GM18499 (cell line): ENCODE measurements around the gene SULT6B1.
"Not testable (repeated sequence)": the region's sequence is repeated elsewhere in the genome, so short reads cannot be mapped to it uniquely, and the experiment has no call there.

Source experiments
- ATAC-seq: cut with Tn5 transposase; IDR thresholded peaks from one replicate; pipeline ENCODE4 v1.9.1; 2021; ENCODE audit warnings: moderate number of reproducible peaks; ENCODE audit not compliant: insufficient read depth, unreplicated experiment

SULT6B1 gene

GRCh38 chr2:37188570-37188969 lies at the start of gene SULT6B1:
SULT6B1 (minus strand) TSS chr2:37188670; CDS start chr2:37188640, 30 bp downstream.
- ATAC-seq = no peak

DNA sequence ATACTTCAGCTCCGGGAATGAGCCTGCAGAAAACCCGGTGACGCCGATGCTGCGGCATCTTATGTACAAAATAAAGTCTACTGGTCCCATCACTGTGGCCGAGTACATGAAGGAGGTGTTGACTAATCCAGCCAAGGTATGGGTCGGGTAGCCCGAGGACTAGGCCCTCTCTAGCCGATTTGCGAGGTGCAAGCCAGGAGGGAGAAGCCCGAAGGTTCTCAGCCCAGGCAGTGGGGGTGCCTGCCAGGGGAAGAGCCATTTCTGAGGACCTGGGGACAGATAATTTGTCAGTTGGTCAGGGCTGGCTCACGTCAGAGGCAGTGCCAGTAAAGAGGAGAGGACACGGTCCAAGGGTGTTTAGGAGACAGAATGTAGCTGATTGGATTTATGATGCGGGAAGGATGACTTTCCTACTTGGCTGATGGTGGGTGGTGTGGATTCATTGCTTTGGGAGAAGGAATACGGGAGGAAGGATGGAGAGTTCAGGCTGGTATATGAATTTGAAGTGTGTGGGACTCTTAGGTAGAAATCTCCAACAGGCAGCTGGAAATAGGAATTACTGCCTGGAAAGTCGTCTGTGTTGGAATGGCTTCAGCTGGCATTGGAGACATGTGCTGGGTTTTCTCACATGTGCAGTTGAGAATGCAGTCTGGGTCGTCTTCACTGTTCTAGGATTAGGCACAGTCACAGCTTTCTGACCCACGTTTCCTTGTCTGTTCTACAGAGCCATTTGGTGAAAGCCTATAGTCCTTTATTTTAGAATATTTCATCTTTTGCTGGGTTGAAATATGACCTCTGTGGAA lies 43.9 kb upstream of the SULT6B1 start:
- ATAC-seq = no peak

DNA sequence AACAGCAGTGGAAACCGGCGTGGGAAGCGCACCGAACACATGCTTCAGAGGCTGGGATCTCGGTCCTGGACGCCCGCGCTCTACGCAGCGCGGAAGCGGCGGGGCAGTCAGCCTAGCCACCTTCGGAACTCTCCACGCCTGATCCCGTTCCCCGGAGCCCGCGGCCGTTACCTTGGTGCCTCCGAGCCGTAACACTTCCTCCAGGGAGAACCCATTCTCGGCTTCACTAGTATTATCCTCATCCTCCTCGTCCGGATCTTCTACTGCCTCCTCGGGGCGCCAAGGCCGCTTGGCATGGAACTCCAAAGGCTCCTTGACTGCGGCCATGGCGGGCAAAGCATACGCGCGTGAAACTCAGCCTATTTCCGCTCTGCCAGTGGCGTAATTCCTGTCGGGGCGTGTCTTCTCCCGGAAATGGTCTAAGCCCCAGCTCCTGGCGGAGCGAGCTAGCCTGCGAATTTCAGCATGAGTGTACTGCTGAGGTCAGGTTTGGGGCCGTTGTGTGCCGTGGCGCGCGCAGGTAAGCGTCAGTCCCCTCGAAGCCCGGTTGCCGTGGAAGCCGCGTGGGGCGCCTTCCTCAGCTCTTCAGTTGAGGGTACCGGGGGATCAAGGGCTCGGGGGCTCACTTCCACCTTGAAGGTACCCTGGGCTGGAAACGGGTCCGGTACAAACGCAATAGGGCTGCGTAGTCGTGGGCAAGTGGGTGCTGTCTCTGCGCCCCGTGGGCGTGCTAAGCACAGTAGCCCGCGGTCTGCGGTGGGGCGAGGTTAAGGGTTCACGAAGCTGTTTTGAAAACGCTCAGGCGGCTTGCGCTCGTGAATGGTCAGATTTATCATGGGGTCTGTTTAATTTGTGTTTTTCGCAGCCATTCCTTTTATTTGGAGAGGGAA lies 43.0 kb upstream of the SULT6B1 start, which contains the start of the genes CEBPZ and NDUFAF7:
TSS of gene CEBPZ (minus strand) at position 356 of the 890 bp plus-strand sequence. CDS start at position 327, 29 bp downstream.
TSS of gene NDUFAF7 (plus strand) at position 418 of the 890 bp plus-strand sequence. CDS start at position 466, 48 bp downstream.
- ATAC-seq = peak; percentile 85

- ATAC-seq = no peak
Observed at GRCh38 chr2:37230581-37230980, 42.1 kb upstream of the SULT6B1 start.

GRCh38 chr2:37228788-37229187 lies 40.3 kb upstream of the SULT6B1 start:
- ATAC-seq = no peak

GRCh38 chr2:37226863-37227262 lies 38.4 kb upstream of the SULT6B1 start:
- ATAC-seq = no peak

- not testable (repeated sequence) for ATAC-seq
Observed at GRCh38 chr2:37225129-37225528, 36.7 kb upstream of the SULT6B1 start.

DNA sequence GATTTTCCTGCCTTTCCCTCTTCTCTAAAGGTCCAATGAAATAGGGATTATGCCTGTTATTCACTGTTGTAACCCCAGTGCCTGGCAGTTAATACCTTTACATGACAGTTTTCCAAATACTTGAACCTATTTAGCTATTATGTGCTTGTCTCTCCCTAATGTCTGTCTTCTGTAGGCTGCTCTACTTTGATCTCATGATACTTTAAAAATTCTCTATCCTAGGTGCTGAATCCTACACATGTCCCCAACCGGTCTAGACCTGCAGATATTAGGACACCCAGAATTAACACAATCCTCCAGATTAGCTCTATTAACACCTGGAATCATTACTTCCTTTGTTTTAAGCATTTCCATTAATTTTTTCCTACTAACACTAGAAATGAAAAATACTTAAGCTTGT lies 35.6 kb upstream of the SULT6B1 start:
- no peak for ATAC-seq

DNA sequence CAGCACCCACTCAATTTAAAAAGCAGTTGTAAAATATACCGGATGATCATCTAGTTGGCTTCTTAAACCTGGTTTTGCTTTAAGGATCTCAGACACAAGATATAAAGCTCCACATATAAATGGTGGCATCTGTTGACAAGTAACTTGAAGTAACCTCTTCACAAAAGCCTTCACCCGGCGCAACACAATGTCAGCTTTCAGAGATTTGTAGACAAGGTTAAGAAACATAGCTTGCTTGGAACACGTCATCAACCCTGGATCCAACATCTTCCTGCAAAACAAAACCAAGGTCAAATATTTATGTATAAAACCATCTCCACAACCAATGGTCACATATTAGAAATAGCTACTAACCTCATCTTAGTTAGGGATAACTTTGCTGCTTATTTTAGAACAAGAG lies 34.7 kb upstream of the SULT6B1 start:
- no peak for ATAC-seq

DNA sequence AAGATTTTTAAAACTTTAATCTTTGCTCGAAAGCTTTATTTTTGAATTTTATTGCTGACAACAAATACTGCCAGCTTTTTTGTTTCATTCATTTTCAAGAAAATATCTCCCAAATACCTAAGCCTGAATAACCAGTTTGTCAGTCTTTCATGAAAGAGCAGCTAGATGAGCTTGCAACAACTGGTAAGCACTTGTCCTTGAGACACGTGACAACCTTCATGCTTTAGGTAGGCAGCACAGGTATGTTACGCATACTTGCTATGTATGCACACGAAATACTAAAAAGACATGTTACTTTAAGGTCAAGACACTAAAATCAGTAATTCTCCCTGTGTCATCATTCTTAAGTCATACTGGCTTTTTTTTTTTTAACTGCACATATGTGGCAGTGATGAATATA lies 30.6 kb upstream of the SULT6B1 start:
- no peak for ATAC-seq

DNA sequence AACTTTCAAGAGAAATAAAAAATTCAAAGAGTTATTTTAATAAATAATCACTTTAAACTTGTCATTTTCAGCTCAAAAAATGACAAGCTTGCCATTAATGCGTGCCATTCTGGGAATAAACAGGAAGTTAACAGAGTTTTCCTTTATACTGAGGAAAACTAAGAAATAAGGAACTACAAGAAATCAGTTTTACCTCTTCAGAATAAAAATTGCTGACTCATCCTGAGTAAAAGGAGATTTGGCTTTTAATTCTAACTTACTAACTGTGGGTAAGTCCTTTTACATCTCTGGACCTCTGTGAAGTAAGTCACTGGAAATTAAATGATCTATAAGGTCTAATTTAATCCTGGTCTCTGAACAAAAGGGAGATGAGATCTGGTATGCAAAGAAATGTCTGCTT lies 26.8 kb upstream of the SULT6B1 start:
- no peak for ATAC-seq

GRCh38 chr2:37211939-37212338 lies 23.5 kb upstream of the SULT6B1 start:
- no peak for ATAC-seq

- ATAC-seq = no peak
Observed at GRCh38 chr2:37211212-37211611, 22.7 kb upstream of the SULT6B1 start.

DNA sequence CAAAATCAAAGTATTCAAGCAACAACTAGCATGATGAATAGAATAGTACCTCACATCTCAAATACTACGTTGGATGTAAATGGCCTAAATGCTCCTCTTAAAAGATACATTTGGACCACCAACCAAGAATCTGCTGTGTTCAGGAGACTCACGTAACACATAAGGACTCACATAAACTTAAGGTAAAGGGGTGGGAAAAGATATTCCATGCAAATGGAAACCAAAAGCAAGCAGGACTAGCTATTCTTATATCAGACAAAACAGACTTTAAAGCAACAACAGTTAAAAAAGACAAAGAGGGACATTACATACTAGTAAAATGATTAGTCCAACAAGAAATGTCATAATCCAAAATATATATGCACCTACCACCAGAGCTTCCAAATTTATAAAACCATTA lies 18.3 kb upstream of the SULT6B1 start:
- ATAC-seq = not testable (repeated sequence)

GRCh38 chr2:37205689-37206341 lies 17.3 kb upstream of the SULT6B1 start:
- no peak for ATAC-seq

GRCh38 chr2:37205071-37205661 lies 16.7 kb upstream of the SULT6B1 start:
- not testable (repeated sequence) for ATAC-seq

DNA sequence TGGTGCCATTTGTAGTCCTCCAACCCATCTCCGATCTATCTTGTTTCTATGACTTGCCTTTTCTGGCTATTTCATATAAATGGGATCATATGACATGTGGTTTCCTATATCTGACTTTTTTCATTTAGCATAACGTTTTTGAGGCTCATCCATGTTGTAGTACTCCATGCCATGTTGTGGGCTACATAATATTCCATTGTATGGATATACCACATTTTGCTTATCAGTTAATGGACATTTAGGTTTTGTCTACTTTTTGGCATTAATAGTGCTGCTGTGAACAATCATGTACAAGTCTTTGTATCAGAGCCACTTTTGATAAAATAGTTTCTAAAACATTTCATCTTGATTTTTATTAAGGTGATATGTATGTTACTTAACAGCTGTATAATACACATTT lies 15.2 kb upstream of the SULT6B1 start:
- ATAC-seq = no peak

- no peak for ATAC-seq
Observed at GRCh38 chr2:37201766-37202165, 13.3 kb upstream of the SULT6B1 start.

DNA sequence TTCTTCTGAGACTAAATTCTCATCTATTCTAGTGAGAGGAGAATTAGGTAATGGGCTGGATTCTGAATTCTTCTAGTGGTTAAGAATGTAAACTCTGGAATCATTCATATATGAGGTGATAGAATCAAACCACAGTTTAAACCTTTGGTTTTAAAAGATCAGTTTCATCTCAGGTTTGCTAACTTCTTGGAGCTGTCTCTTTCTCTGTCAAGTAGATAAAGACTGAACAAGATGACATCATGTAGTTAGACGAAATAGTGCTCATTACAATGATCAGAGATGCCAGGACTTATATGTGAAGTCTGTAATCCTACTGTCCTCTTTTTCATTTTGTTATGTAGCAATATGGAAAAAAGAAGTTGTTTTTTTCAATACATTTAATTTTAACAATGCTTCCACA lies 12.7 kb upstream of the SULT6B1 start:
- ATAC-seq = no peak

- ATAC-seq = no peak
Observed at GRCh38 chr2:37198681-37199065, 10.2 kb upstream of the SULT6B1 start.
